ENCODE data around the gene SPX. TPM values are rescaled to one million over a fixed set of nuclear protein-coding genes. Genes with fewer than 3 reads are reported as not detected.

SPX gene
- total and polyA plus RNA-seq, 9 donors, result 0.16 to 1.1 (median 0.23) TPM; not detected in 3

GRCh38 chr12:21526721-21527345, 737 bp downstream of the SPX start:
- Histone ChIP-seq H3K36me3 (no peaks in the 10 kb centered on the region), H3K4me3 (no peak overlapping the region), H3K4me1 (ENCODE audit: insufficient read depth) (no peaks in the 10 kb centered on the region), H3K27ac (no peak overlapping the region), H3K27me3 (no peaks in the 10 kb centered on the region), H3K9me3 (no peaks in the 10 kb centered on the region)
- intact Hi-C loops (cut with DNase I), result no loop called here
- TF ChIP-seq POLR2A (IDR thresholded peaks at IDR 0.05) (no peak), EP300 (IDR thresholded peaks at IDR 0.05) (no peak)
- TF ChIP-seq, protein P1, sequence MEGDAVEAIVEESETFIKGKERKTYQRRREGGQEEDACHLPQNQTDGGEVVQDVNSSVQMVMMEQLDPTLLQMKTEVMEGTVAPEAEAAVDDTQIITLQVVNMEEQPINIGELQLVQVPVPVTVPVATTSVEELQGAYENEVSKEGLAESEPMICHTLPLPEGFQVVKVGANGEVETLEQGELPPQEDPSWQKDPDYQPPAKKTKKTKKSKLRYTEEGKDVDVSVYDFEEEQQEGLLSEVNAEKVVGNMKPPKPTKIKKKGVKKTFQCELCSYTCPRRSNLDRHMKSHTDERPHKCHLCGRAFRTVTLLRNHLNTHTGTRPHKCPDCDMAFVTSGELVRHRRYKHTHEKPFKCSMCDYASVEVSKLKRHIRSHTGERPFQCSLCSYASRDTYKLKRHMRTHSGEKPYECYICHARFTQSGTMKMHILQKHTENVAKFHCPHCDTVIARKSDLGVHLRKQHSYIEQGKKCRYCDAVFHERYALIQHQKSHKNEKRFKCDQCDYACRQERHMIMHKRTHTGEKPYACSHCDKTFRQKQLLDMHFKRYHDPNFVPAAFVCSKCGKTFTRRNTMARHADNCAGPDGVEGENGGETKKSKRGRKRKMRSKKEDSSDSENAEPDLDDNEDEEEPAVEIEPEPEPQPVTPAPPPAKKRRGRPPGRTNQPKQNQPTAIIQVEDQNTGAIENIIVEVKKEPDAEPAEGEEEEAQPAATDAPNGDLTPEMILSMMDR (IDR thresholded peaks at IDR 0.05), result no peak
- DNase-seq, result no peak
- 37 to 40% (median 40%) methylated on average over 12 of the region's 12 CpGs for WGBS, 3 donors

DNA sequence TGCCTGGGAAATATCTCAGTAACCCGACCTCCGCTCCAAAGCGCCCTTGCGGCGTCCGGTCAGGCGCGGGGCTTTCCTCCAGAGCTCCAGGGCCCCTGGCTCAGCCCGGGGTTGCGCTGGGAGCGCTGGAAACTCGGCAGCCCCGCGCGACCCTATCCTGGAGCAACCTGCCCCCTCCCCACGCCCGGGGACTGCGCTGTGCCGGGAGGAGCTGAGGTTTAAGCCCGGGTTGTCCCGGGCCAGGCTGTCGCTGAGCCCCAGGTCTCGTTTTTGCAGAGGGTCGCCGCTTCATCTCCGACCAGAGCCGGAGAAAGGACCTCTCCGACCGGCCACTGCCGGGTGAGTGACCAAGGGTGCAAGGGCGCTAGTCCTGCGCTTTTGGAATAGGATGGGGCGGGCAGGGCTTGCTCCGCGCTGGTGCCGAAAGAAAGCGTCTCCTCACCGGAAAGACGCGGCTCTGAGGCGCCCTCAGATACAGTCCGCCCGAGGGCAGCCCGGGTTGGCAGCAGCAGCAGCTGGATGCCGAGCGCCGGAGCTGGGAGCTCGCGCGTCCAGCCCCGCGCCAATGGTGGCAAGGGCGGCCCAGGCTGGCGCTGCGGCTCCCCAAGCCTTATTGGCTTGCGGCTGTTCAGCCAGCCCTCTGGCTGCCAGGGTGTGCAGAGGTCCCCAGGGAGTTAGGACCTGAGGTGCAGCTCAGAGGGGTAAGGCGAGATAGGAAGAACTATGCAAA, 1.5 kb downstream of the SPX start:
- Histone ChIP-seq H3K4me3 (peak overlapping the region; percentile 37), H3K9me3 (no peaks in the 10 kb centered on the region), H3K4me1 (ENCODE audit: insufficient read depth) (no peaks in the 10 kb centered on the region), H3K27ac (no peak overlapping the region), H3K27me3 (no peaks in the 10 kb centered on the region), H3K36me3 (no peaks in the 10 kb centered on the region)
- DNase-seq, result peak in 3 of 5 donors; percentile 23 to 37 (median 24)
- intact Hi-C loops (cut with DNase I), result no loop called here
- 0 to 1% (median 0%) methylated on average over 55 to 57 of the region's 57 CpGs for WGBS, 3 donors
- TF ChIP-seq, protein P1 (IDR thresholded peaks at IDR 0.05), result no peak
- no peak for TF ChIP-seq POLR2A (IDR thresholded peaks at IDR 0.05)
- TF ChIP-seq EP300 (IDR thresholded peaks at IDR 0.05), result no peak

- Histone ChIP-seq H3K27me3 (no peaks in the 10 kb centered on the region), H3K27ac (no peak overlapping the region), H3K4me3 (no peak overlapping the region), H3K4me1 (ENCODE audit: insufficient read depth) (no peaks in the 10 kb centered on the region), H3K36me3 (no peaks in the 10 kb centered on the region), H3K9me3 (no peaks in the 10 kb centered on the region)
- intact Hi-C loops (cut with DNase I), result no loop called here
- TF ChIP-seq POLR2A (IDR thresholded peaks at IDR 0.05) (no peak), EP300 (IDR thresholded peaks at IDR 0.05) (no peak)
- TF ChIP-seq, protein P1 (IDR thresholded peaks at IDR 0.05), result no peak
- WGBS, 3 donors, result 61 to 66% (median 61%) methylated on average over 5 of the region's 5 CpGs
- DNase-seq, result no peak
Observed at GRCh38 chr12:21528953-21529352, 2.9 kb downstream of the SPX start.

- H3K27me3 ChIP-seq, result no peaks in the 10 kb centered on the region
- 87 to 95% (median 89%) methylated on average over 2 of the region's 2 CpGs for WGBS, 3 donors
- intact Hi-C loops (cut with DNase I), result no loop called here
- no peak for TF ChIP-seq EP300 (IDR thresholded peaks at IDR 0.05)
- TF ChIP-seq, protein P1 (IDR thresholded peaks at IDR 0.05), result no peak
- no peak for TF ChIP-seq POLR2A (IDR thresholded peaks at IDR 0.05)
- no peak overlapping the region for H3K27ac ChIP-seq
- DNase-seq, result no peak
- no peaks in the 10 kb centered on the region for H3K4me1 ChIP-seq (ENCODE audit: insufficient read depth)
- H3K9me3 ChIP-seq, result no peaks in the 10 kb centered on the region
- no peaks in the 10 kb centered on the region for H3K36me3 ChIP-seq
- no peak overlapping the region for H3K4me3 ChIP-seq
Observed at GRCh38 chr12:21529456-21529855, 3.4 kb downstream of the SPX start.

Data from ovary (tissue), 9 donors.